ENCODE measurements around the gene PTPRR. TPM values are rescaled to one million over a fixed set of nuclear protein-coding genes. Genes with fewer than 3 reads are reported as not detected.

PTPRR gene
- total RNA-seq, 1 donor from 2014 or later, result under 0.01 TPM

- Histone ChIP-seq H3K27me3 (ENCODE audit: control insufficient read depth, insufficient read depth, low read length) (no peaks in the 10 kb centered on the region), H3K36me3 (ENCODE audit: control insufficient read depth, insufficient read depth, low read length) (no peaks in the 10 kb centered on the region), H3K4me3 (ENCODE audit: low read depth, low read length) (no peak within 1 kb of the TSS)
- no peak for DNase-seq (ENCODE audit: low read depth)
- no peak for TF ChIP-seq CTCF (IDR thresholded peaks at IDR 0.05; ENCODE audit: insufficient read depth, low read length, severe bottlenecking)
- no peak for FAIRE-seq
Observed at GRCh38 chr12:70637303-70638085, 283.0 kb downstream of the PTPRR start, which contains the start of gene PTPRB. Gene PTPRB (minus strand): TSS chr12:70637429. CDS start chr12:70637395, 34 bp downstream.

GRCh38 chr12:70635755-70636154 lies 284.8 kb downstream of the PTPRR start:
- no peaks in the 10 kb centered on the region for H3K36me3 ChIP-seq (ENCODE audit: control insufficient read depth, insufficient read depth, low read length)
- DNase-seq (ENCODE audit: low read depth) (no peak), FAIRE-seq (no peak)
- no peaks in the 10 kb centered on the region for H3K27me3 ChIP-seq (ENCODE audit: control insufficient read depth, insufficient read depth, low read length)
- H3K4me3 ChIP-seq (ENCODE audit: low read depth, low read length), result no peak overlapping the region
- TF ChIP-seq CTCF (IDR thresholded peaks at IDR 0.05; ENCODE audit: insufficient read depth, low read length, severe bottlenecking), result no peak

- no peak for FAIRE-seq
- DNase-seq (ENCODE audit: low read depth), result no peak
- no peak overlapping the region for H3K4me3 ChIP-seq (ENCODE audit: low read depth, low read length)
- no peak for TF ChIP-seq CTCF (IDR thresholded peaks at IDR 0.05; ENCODE audit: insufficient read depth, low read length, severe bottlenecking)
- no peaks in the 10 kb centered on the region for H3K27me3 ChIP-seq (ENCODE audit: control insufficient read depth, insufficient read depth, low read length)
- H3K36me3 ChIP-seq (ENCODE audit: control insufficient read depth, insufficient read depth, low read length), result no peaks in the 10 kb centered on the region
Observed at GRCh38 chr12:70628701-70629480, 291.6 kb downstream of the PTPRR start.

- no peaks in the 10 kb centered on the region for H3K36me3 ChIP-seq (ENCODE audit: control insufficient read depth, insufficient read depth, low read length)
- H3K4me3 ChIP-seq (ENCODE audit: low read depth, low read length), result no peak overlapping the region
- no peaks in the 10 kb centered on the region for H3K27me3 ChIP-seq (ENCODE audit: control insufficient read depth, insufficient read depth, low read length)
- FAIRE-seq (no peak), DNase-seq (ENCODE audit: low read depth) (no peak)
- no peak for TF ChIP-seq CTCF (IDR thresholded peaks at IDR 0.05; ENCODE audit: insufficient read depth, low read length, severe bottlenecking)
Observed at GRCh38 chr12:70627677-70628076, 292.9 kb downstream of the PTPRR start.

- Histone ChIP-seq H3K4me3 (ENCODE audit: low read depth, low read length) (no peak overlapping the region), H3K27me3 (ENCODE audit: control insufficient read depth, insufficient read depth, low read length) (no peaks in the 10 kb centered on the region), H3K36me3 (ENCODE audit: control insufficient read depth, insufficient read depth, low read length) (no peaks in the 10 kb centered on the region)
- FAIRE-seq (no peak), DNase-seq (ENCODE audit: low read depth) (no peak)
- TF ChIP-seq CTCF (IDR thresholded peaks at IDR 0.05; ENCODE audit: insufficient read depth, low read length, severe bottlenecking), result no peak
Observed at GRCh38 chr12:70626180-70626579, 294.4 kb downstream of the PTPRR start.
